ENCODE results near the gene DHRS13.

- TF ChIP-seq POLR2A (IDR thresholded peaks at IDR 0.05) (no peak), CTCF (IDR thresholded peaks at IDR 0.05 in 4 of 5, conservative IDR thresholded peaks at IDR 0.05 in 1 of 5) (no peak)
These were observed 8.6 kb upstream of the DHRS13 start for GRCh38 chr17:28911411-28912045.
